ENCODE data around the gene EML4. TPM values are rescaled to one million over a fixed set of nuclear protein-coding genes. Genes with fewer than 3 reads are reported as not detected.

Gene EML4
- total RNA-seq, 4 donors from 2014 or later: 23.3 to 52.4 (median 31.7) TPM

GRCh38 chr2:42300527-42300926, 131.4 kb downstream of the EML4 start:
- no peak for TF ChIP-seq CTCF (IDR thresholded peaks at IDR 0.05; ENCODE audit: low read depth)

GRCh38 chr2:42303252-42303651, 134.1 kb downstream of the EML4 start:
- TF ChIP-seq CTCF (IDR thresholded peaks at IDR 0.05; ENCODE audit: low read depth): no peak

- no peak for TF ChIP-seq CTCF (IDR thresholded peaks at IDR 0.05; ENCODE audit: low read depth)
These were observed 135.0 kb downstream of the EML4 start for GRCh38 chr2:42304059-42304713.

GRCh38 chr2:42307180-42307579, 138.0 kb downstream of the EML4 start:
- TF ChIP-seq CTCF (IDR thresholded peaks at IDR 0.05; ENCODE audit: low read depth): no peak

- no peak for TF ChIP-seq CTCF (IDR thresholded peaks at IDR 0.05; ENCODE audit: low read depth)
These were observed 140.2 kb downstream of the EML4 start for GRCh38 chr2:42309366-42309765.

GRCh38 chr2:42310007-42310515, 140.9 kb downstream of the EML4 start:
- TF ChIP-seq CTCF (IDR thresholded peaks at IDR 0.05; ENCODE audit: low read depth): no peak

- no peak for TF ChIP-seq CTCF (IDR thresholded peaks at IDR 0.05; ENCODE audit: low read depth)
These were observed 143.0 kb downstream of the EML4 start for GRCh38 chr2:42312106-42312505.
